ENCODE measurements around the gene HCCS. TPM values are rescaled to one million over a fixed set of nuclear protein-coding genes. Genes with fewer than 3 reads are reported as not detected.

Gene HCCS
- total and polyA plus RNA-seq, 2 of the 13 experiments (the other 11 are each of a cell fraction or from before 2014, with no cell fraction given): 15.4 to 16.7 TPM

GRCh38 chrX:11143931-11144678 is 33.0 kb downstream of the HCCS start (continued):
- TF ChIP-seq CTCF (CRISPR knock-in tag; IDR thresholded peaks at IDR 0.05): peak; percentile 70

GRCh38 chrX:11146411-11146810 is 35.3 kb downstream of the HCCS start:
- Histone ChIP-seq H4K20me1 (ENCODE audit: insufficient read depth, low read length) (no peaks in the 10 kb centered on the region), H3K4me3 (replicated peaks in 1 of 3; ENCODE audit: insufficient read depth in 1 of 3, low read depth in 2 of 3, low read length in 3 of 3) (no peak overlapping the region), H3K36me3 (replicated peaks in 1 of 2; ENCODE audit: control insufficient read depth in 1 of 2, insufficient read depth in 2 of 2, low read length in 2 of 2) (no peaks in the 10 kb centered on the region), H3K4me1 (ENCODE audit: insufficient read depth, low read length) (no peaks in the 10 kb centered on the region), H3K9ac (ENCODE audit: insufficient read depth, low read depth, low read length) (no peak overlapping the region), H3K4me2 (ENCODE audit: low read depth, low read length) (no peak overlapping the region), H3K27ac (ENCODE audit: extremely low read length, insufficient read depth, low read length) (no peak overlapping the region), H2AFZ (ENCODE audit: low read length) (no peak overlapping the region), H3K9me3 (ENCODE audit: low read length) (no peaks in the 10 kb centered on the region), H3K27me3 (ENCODE audit: control insufficient read depth in 1 of 2, insufficient read depth in 2 of 2, low read length in 2 of 2) (no peaks in the 10 kb centered on the region; a peak in 1 of 5 replicates), H3K79me2 (ENCODE audit: insufficient read depth, low read length) (no peaks in the 10 kb centered on the region)
- CTCF ChIA-PET (ENCODE audit: low intra/inter-chr PET ratio, low total read pairs): no interaction called here
- in situ Hi-C loops (cut with HindIII; ENCODE audit: extremely low pct_ligation_motif_present, low pct_unique_long_range_greater_than_20kb): loop anchor here (25.0 kb wide), 1 partner anchor 616 kb away; the partner anchor contains the start of gene MSL3
- no peak for DNase-seq (ENCODE audit: low spot score)
- intact Hi-C loops (cut with micrococcal nuclease; ENCODE audit: unreplicated experiment): loop anchor here (10.0 kb wide), 1 partner anchor 238 kb away; no protein-coding TSS in a partner anchor
- no TSS peak for BruUV-seq (replicated peaks)
- WGBS (ENCODE audit: low lambda C conversion rate): no CpG with 5 or more reads among the region's 1 CpG
- no peak for FAIRE-seq
- TF ChIP-seq ZNF430 (CRISPR knock-in tag; IDR thresholded peaks at IDR 0.05) (no peak), STAT6 (CRISPR knock-in tag; IDR thresholded peaks at IDR 0.05; ENCODE audit: borderline replicate concordance) (no peak), ZNF512 (CRISPR knock-in tag; IDR thresholded peaks at IDR 0.05) (no peak), ZBTB38 (CRISPR knock-in tag; IDR thresholded peaks at IDR 0.05) (no peak), ZNF530 (CRISPR knock-in tag; IDR thresholded peaks at IDR 0.05; ENCODE audit: low read depth) (no peak), ZNF670 (CRISPR knock-in tag; IDR thresholded peaks at IDR 0.05; ENCODE audit: borderline replicate concordance) (no peak), RNF219 (CRISPR knock-in tag; IDR thresholded peaks at IDR 0.05) (no peak)
- no peak for ATAC-seq
- POLR2A ChIA-PET: no interaction called here

Measured in HepG2 (cell line).